Peyer's patch (tissue), 4 donors: ENCODE results near the gene LARP1B.

Experiments
- POLR2A ChIP-seq, 2 donors: fragments of 450-650 bp; IDR thresholded peaks; one replicate each; pipeline ENCODE4 v1.5.1; 2017; ENCODE audit warnings: antibody characterized with exemption in 2 of 2, mild to moderate bottlenecking in 2 of 2, moderate library complexity in 2 of 2
- TF ChIP-seq, protein P1 (sequence below), 6 experiments: fragments of 450-650 bp in 4 of 6; fragments of 200-600 bp in 2 of 6; sonication (generic) in 1 of 6; IDR thresholded peaks; one replicate each; pipeline ENCODE4 v1.5.1; 2017 to 2019; ENCODE audit warnings: antibody characterized with exemption in 6 of 6, mild to moderate bottlenecking in 3 of 6, moderate library complexity in 1 of 6

DNA sequence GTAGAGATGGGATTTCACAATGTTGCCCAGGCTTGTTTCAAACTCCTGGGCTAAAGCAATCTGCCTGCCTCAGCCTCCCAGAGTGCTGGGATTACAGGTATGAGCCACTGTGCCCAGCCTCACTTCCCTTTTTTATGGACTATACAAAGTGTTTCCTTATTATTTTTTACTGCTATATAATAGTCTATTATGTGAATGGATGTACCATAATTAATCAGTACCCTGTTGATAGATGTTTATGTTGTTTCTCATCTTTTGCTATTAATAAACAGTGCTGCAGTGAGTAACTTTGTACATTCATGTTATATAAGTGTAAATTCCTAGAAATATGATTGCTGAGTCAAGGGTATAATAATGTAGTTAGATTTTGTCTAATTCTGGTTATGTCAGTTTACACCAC is 35.8 kb upstream of the LARP1B start:
- TF ChIP-seq POLR2A (IDR thresholded peaks at IDR 0.05) = no peak
- TF ChIP-seq, protein P1, sequence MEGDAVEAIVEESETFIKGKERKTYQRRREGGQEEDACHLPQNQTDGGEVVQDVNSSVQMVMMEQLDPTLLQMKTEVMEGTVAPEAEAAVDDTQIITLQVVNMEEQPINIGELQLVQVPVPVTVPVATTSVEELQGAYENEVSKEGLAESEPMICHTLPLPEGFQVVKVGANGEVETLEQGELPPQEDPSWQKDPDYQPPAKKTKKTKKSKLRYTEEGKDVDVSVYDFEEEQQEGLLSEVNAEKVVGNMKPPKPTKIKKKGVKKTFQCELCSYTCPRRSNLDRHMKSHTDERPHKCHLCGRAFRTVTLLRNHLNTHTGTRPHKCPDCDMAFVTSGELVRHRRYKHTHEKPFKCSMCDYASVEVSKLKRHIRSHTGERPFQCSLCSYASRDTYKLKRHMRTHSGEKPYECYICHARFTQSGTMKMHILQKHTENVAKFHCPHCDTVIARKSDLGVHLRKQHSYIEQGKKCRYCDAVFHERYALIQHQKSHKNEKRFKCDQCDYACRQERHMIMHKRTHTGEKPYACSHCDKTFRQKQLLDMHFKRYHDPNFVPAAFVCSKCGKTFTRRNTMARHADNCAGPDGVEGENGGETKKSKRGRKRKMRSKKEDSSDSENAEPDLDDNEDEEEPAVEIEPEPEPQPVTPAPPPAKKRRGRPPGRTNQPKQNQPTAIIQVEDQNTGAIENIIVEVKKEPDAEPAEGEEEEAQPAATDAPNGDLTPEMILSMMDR (IDR thresholded peaks at IDR 0.05) = no peak
